Right atrium auricular region (tissue), 2 donors: ENCODE measurements around the gene MTARC2. TPM values are rescaled to one million over a fixed set of nuclear protein-coding genes. Genes with fewer than 3 reads are reported as not detected.
"Not testable (repeated sequence)": the region's sequence is repeated elsewhere in the genome, so short reads cannot be mapped to it uniquely, and the experiment has no call there.

ENCODE experiments used
- DNase-seq: peaks from one replicate; pipeline ENCODE4 v3.0.0-alpha.2; 2019; ENCODE audit warnings: low spot score
- H3K27ac ChIP-seq, 2 donors: fragments of 200-600 bp; sonication (generic); 1 replicate in 1 of 2; 2 replicates in 1 of 2; pipeline ENCODE4 v1.5.1; 2016 to 2019
- H3K27me3 ChIP-seq, 2 donors: fragments of 200-600 bp; sonication (generic); one replicate each; pipeline versions ENCODE4 v1.5.1 to v1.6.0; 2017 to 2019
- H3K36me3 ChIP-seq: fragments of 200-600 bp; sonication (generic); one replicate; pipeline ENCODE4 v1.5.1; 2016
- H3K4me1 ChIP-seq, 2 donors: fragments of 200-600 bp; sonication (generic); one replicate each; pipeline versions ENCODE4 v1.5.1 to v1.6.0; 2017 to 2019
- H3K4me3 ChIP-seq, 2 donors: fragments of 200-600 bp; sonication (generic); 1 replicate in 1 of 2; 2 replicates in 1 of 2; pipeline ENCODE4 v1.5.1; 2017 to 2019; ENCODE audit warnings: mild to moderate bottlenecking in 1 of 2, moderate library complexity in 1 of 2
- H3K9me3 ChIP-seq, 2 donors: fragments of 200-600 bp; sonication (generic); one replicate each; pipeline ENCODE4 v1.5.1; 2019
- CTCF ChIP-seq, 2 donors: fragments of 200-600 bp; sonication (generic); IDR thresholded peaks; one replicate each; pipeline ENCODE4 v1.5.1; 2019; ENCODE audit warnings: antibody characterized with exemption in 2 of 2
- total RNA-seq, 2 donors: library from RNA; depleted of rRNA; stranded (reverse); fragments of >200 nt; gene quantifications; one replicate each; pipeline ENCODE4 v1.1.0, GENCODE V29; 2016

The MTARC2 gene
- total RNA-seq, 2 donors from 2014 or later = 13.6 to 23.6 TPM

GRCh38 chr1:220708936-220709801, 39.0 kb upstream of the MTARC2 start:
- Histone ChIP-seq H3K4me1 (peaks cover 0 to 7% of the 10 kb centered on the region in 2 donors), H3K36me3 (no peaks in the 10 kb centered on the region), H3K9me3 (no peaks in the 10 kb centered on the region), H3K27ac (no peak overlapping the region), H3K27me3 (no peaks in the 10 kb centered on the region), H3K4me3 (no peak overlapping the region)
- TF ChIP-seq CTCF (IDR thresholded peaks at IDR 0.05) = no peak
- no peak for DNase-seq

- H3K4me1 ChIP-seq = peaks cover 0 to 7% of the 10 kb centered on the region in 2 donors
- H3K27me3 ChIP-seq = no peaks in the 10 kb centered on the region
- no peaks in the 10 kb centered on the region for H3K9me3 ChIP-seq
- TF ChIP-seq CTCF (IDR thresholded peaks at IDR 0.05) = no peak
- H3K36me3 ChIP-seq = no peaks in the 10 kb centered on the region
- H3K27ac ChIP-seq = no peak overlapping the region
- DNase-seq = no peak
- no peak overlapping the region for H3K4me3 ChIP-seq
Measured at GRCh38 chr1:220710333-220710732, 37.8 kb upstream of the MTARC2 start.

- no peaks in the 10 kb centered on the region for H3K36me3 ChIP-seq
- H3K4me1 ChIP-seq = no peaks in the 10 kb centered on the region
- TF ChIP-seq CTCF (IDR thresholded peaks at IDR 0.05) = no peak
- DNase-seq = no peak
- H3K27ac ChIP-seq = no peak overlapping the region
- no peaks in the 10 kb centered on the region for H3K27me3 ChIP-seq
- H3K9me3 ChIP-seq = no peaks in the 10 kb centered on the region
- H3K4me3 ChIP-seq = no peak overlapping the region
Measured at GRCh38 chr1:220711056-220711809, 36.9 kb upstream of the MTARC2 start.

- not testable (repeated sequence) for H3K4me1 ChIP-seq, H3K36me3 ChIP-seq, H3K4me3 ChIP-seq, DNase-seq, H3K27me3 ChIP-seq, H3K9me3 ChIP-seq, H3K27ac ChIP-seq
Measured at GRCh38 chr1:220715986-220716385, 32.1 kb upstream of the MTARC2 start.

- Histone ChIP-seq H3K27me3 (no peaks in the 10 kb centered on the region), H3K4me1 (no peaks in the 10 kb centered on the region), H3K9me3 (no peaks in the 10 kb centered on the region), H3K27ac (no peak overlapping the region), H3K36me3 (no peaks in the 10 kb centered on the region), H3K4me3 (no peak overlapping the region)
- no peak for TF ChIP-seq CTCF (IDR thresholded peaks at IDR 0.05)
- DNase-seq = no peak
Measured at GRCh38 chr1:220717800-220718640, 30.1 kb upstream of the MTARC2 start.

- not testable (repeated sequence) for H3K4me3 ChIP-seq, H3K9me3 ChIP-seq, DNase-seq, H3K27me3 ChIP-seq, H3K4me1 ChIP-seq, H3K27ac ChIP-seq, H3K36me3 ChIP-seq
Measured at GRCh38 chr1:220721266-220721665, 26.9 kb upstream of the MTARC2 start.
